Urothelium cell line (cell line): ENCODE measurements around the gene FANCC.
"Not testable (repeated sequence)": the region's sequence is repeated elsewhere in the genome, so short reads cannot be mapped to it uniquely, and the experiment has no call there.

ENCODE experiments used
- DNase-seq: peaks from one replicate; pipeline ENCODE4 v3.0.0; 2011; ENCODE audit warnings: low spot score, mixed read lengths
- FAIRE-seq: peaks from 2 replicates; lab custom pipeline; 2011; peaks lifted over from hg19 to GRCh38; lab: Jason Lieb, UNC

Gene FANCC

GRCh38 chr9:95239071-95239470 lies 78.4 kb downstream of the FANCC start:
- DNase-seq = no peak
- no peak for FAIRE-seq

GRCh38 chr9:95237336-95237735 lies 80.2 kb downstream of the FANCC start:
- FAIRE-seq (no peak), DNase-seq (no peak)

- FAIRE-seq = no peak
- DNase-seq = no peak
These were observed 87.5 kb downstream of the FANCC start for GRCh38 chr9:95230046-95230445.

- FAIRE-seq (no peak), DNase-seq (no peak)
These were observed 88.1 kb downstream of the FANCC start for GRCh38 chr9:95229230-95229915.

GRCh38 chr9:95226921-95227320 lies 90.6 kb downstream of the FANCC start:
- DNase-seq = no peak
- no peak for FAIRE-seq

GRCh38 chr9:95225726-95226106 lies 91.8 kb downstream of the FANCC start:
- FAIRE-seq = no peak
- DNase-seq = no peak

GRCh38 chr9:95225076-95225725 lies 92.3 kb downstream of the FANCC start:
- DNase-seq = no peak
- no peak for FAIRE-seq

GRCh38 chr9:95224376-95225019 lies 93.0 kb downstream of the FANCC start:
- DNase-seq (no peak), FAIRE-seq (no peak)

GRCh38 chr9:95220352-95220751 lies 97.2 kb downstream of the FANCC start:
- FAIRE-seq, DNase-seq: not testable (repeated sequence)

GRCh38 chr9:95218773-95219172 lies 98.7 kb downstream of the FANCC start:
- DNase-seq = no peak
- FAIRE-seq = no peak

- FAIRE-seq (no peak), DNase-seq (no peak)
These were observed 99.6 kb downstream of the FANCC start for GRCh38 chr9:95217936-95218335.

GRCh38 chr9:95215336-95215898 lies 102.1 kb downstream of the FANCC start:
- DNase-seq = no peak
- no peak for FAIRE-seq

GRCh38 chr9:95213117-95213516 lies 104.4 kb downstream of the FANCC start:
- no peak for FAIRE-seq
- no peak for DNase-seq

- DNase-seq = no peak
- FAIRE-seq = no peak
These were observed 106.5 kb downstream of the FANCC start for GRCh38 chr9:95211028-95211427.

- DNase-seq (no peak), FAIRE-seq (no peak)
These were observed 110.1 kb downstream of the FANCC start for GRCh38 chr9:95207403-95207802.

- FAIRE-seq = no peak
- no peak for DNase-seq
These were observed 111.4 kb downstream of the FANCC start for GRCh38 chr9:95206143-95206542.

- FAIRE-seq (no peak), DNase-seq (no peak)
These were observed 112.8 kb downstream of the FANCC start for GRCh38 chr9:95204710-95205109.

GRCh38 chr9:95204310-95204709 lies 113.2 kb downstream of the FANCC start:
- FAIRE-seq = no peak
- DNase-seq = no peak

GRCh38 chr9:95203019-95203418 lies 114.5 kb downstream of the FANCC start:
- not testable (repeated sequence) for FAIRE-seq, DNase-seq

GRCh38 chr9:95202076-95202681 lies 115.3 kb downstream of the FANCC start:
- no peak for FAIRE-seq

GRCh38 chr9:95201206-95201605 lies 116.3 kb downstream of the FANCC start:
- FAIRE-seq (no peak), DNase-seq (no peak)

More at GRCh38 chr9:95202076-95202681, 115.3 kb downstream of the FANCC start:
- DNase-seq = no peak
